ENCODE results near the gene SMARCA5.

The SMARCA5 gene

GRCh38 chr4:143598816-143599215 lies 85.3 kb downstream of the SMARCA5 start:
- H3K27me3 Mint-ChIP-seq, result peaks cover 8% of the 10 kb centered on the region
- H3K9me3 Mint-ChIP-seq, result no peaks in the 10 kb centered on the region
- no peak for DNase-seq (ENCODE audit: low spot score in 2 of 2)
- H3K36me3 Mint-ChIP-seq (ENCODE audit: insufficient read depth), result no peaks in the 10 kb centered on the region
- H3K27ac Mint-ChIP-seq (ENCODE audit: low read depth), result no peak overlapping the region
- ATAC-seq (replicated peaks; ENCODE audit: extremely low read depth, poor library complexity, severe bottlenecking), result no peak
- no peaks in the 10 kb centered on the region for H3K4me1 Mint-ChIP-seq
- no peak overlapping the region for H3K4me3 Mint-ChIP-seq

- Mint-ChIP-seq H3K36me3 (ENCODE audit: insufficient read depth) (peaks cover 3% of the 10 kb centered on the region), H3K4me1 (no peaks in the 10 kb centered on the region), H3K27ac (ENCODE audit: low read depth) (no peak overlapping the region), H3K4me3 (no peak overlapping the region), H3K9me3 (no peaks in the 10 kb centered on the region), H3K27me3 (no peaks in the 10 kb centered on the region)
- no peak for ATAC-seq (replicated peaks; ENCODE audit: extremely low read depth, poor library complexity, severe bottlenecking)
- no peak for DNase-seq (ENCODE audit: low spot score in 2 of 2)
Observed at GRCh38 chr4:143599827-143600226, 86.3 kb downstream of the SMARCA5 start.

GRCh38 chr4:143606480-143606879 lies 93.0 kb downstream of the SMARCA5 start:
- no peak overlapping the region for H3K4me3 Mint-ChIP-seq
- ATAC-seq (replicated peaks; ENCODE audit: extremely low read depth, poor library complexity, severe bottlenecking) (no peak), DNase-seq (ENCODE audit: low spot score in 2 of 2) (no peak)
- H3K36me3 Mint-ChIP-seq (ENCODE audit: insufficient read depth), result peaks cover 4% of the 10 kb centered on the region
- H3K4me1 Mint-ChIP-seq, result no peaks in the 10 kb centered on the region
- no peaks in the 10 kb centered on the region for H3K27me3 Mint-ChIP-seq
- no peak overlapping the region for H3K27ac Mint-ChIP-seq (ENCODE audit: low read depth)
- H3K9me3 Mint-ChIP-seq, result no peaks in the 10 kb centered on the region
